OCI-LY1 (cell line): ENCODE results near the gene RFNG.

Experiments
- EZH2 ChIP-seq: fragments of 200-600 bp; sonication (generic), shearing (Covaris generic); IDR thresholded peaks from 2 replicates; pipeline ENCODE4 v1.8.0; 2017; ENCODE audit warnings: borderline replicate concordance, mixed run types, mild to moderate bottlenecking, antibody characterized with exemption, low read length, moderate library complexity, mixed read lengths
- TF ChIP-seq, protein P1 (sequence below): fragments of 200-600 bp; sonication (generic), shearing (Covaris generic); IDR thresholded peaks from 2 replicates; pipeline ENCODE4 v1.5.1; 2017; ENCODE audit warnings: mild to moderate bottlenecking, antibody characterized with exemption, low read length, moderate library complexity, mixed read lengths

DNA sequence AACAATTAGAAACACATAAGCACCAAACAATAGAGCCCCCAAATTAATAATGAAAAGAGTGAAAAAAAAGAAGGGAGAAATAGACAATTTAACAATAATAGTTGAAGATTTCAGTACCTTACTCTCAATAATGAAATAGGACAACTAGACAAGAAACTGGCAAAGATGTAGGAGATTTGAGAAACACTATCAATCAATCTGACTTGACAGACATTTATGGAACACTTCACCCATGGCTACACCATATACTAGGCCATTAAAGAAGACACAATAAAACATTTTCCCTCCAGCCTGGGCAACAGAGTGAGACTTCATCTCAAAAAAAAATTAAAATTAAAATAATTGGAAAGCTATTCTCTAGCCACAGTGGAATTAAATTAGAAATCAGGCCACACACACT lies 19.0 kb upstream of the RFNG start:
- TF ChIP-seq, protein P1, sequence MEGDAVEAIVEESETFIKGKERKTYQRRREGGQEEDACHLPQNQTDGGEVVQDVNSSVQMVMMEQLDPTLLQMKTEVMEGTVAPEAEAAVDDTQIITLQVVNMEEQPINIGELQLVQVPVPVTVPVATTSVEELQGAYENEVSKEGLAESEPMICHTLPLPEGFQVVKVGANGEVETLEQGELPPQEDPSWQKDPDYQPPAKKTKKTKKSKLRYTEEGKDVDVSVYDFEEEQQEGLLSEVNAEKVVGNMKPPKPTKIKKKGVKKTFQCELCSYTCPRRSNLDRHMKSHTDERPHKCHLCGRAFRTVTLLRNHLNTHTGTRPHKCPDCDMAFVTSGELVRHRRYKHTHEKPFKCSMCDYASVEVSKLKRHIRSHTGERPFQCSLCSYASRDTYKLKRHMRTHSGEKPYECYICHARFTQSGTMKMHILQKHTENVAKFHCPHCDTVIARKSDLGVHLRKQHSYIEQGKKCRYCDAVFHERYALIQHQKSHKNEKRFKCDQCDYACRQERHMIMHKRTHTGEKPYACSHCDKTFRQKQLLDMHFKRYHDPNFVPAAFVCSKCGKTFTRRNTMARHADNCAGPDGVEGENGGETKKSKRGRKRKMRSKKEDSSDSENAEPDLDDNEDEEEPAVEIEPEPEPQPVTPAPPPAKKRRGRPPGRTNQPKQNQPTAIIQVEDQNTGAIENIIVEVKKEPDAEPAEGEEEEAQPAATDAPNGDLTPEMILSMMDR, result no peak
- TF ChIP-seq EZH2, result no peak
